Measurements from ENCODE around the gene RTP2.
A peak's percentile ranks its signal among the peaks of the same experiment; 100 is the strongest.

The RTP2 gene

DNA sequence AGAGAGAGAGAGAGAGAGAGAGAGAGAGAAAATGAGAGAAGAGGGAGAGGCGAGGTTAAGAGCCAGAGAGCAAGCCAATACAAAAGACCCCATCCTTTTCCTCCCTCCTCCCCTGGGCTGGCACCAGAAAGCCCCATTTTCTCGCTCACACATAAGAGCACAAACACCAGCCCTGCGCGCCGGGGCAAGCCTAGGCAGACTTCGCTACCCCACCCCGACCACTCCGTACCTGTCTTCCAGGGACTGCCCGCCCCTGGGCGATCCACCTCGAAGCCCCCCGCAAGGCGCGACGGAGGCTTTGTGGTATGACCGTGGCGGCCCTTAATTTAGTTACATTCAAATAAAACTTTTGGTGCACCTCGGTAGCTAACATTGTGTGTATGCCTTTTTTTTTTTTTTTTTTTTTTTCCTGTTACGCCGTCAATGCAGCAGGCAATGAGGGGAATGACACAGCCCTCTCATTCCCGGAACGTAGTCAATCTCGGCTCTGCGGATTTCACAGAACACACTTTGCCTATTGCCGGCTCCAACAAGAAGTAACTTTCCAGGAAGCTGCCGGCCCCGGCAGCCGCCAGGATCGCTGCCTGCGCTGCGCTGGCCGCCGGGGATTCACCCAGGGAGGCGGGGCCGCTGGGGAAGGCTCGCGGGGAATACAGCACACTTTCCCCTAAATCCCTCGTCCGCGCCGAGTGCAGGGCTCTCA, 35.2 kb upstream of the RTP2 start:
- peak overlapping the region; percentile 97 for H3K27ac ChIP-seq (ENCODE audit: low read depth, low read length)
- peak overlapping the region; percentile 16 for H2AFZ ChIP-seq (ENCODE audit: low read length, unreplicated experiment)
- H3K36me3 ChIP-seq (ENCODE audit: insufficient read depth, low read length), result peaks cover under 1% of the 10 kb centered on the region; the same call in 1 of the 2 replicates
- H3K4me1 ChIP-seq (ENCODE audit: control insufficient read depth, insufficient read depth, low read length, unreplicated experiment), result peaks cover 30% of the 10 kb centered on the region
- H3K79me2 ChIP-seq (ENCODE audit: control insufficient read depth, insufficient read depth, low read length, unreplicated experiment), result peaks cover 66% of the 10 kb centered on the region
- H3K27me3 ChIP-seq (ENCODE audit: insufficient read depth, low read length), result no peaks in the 10 kb centered on the region
- peak overlapping the region; percentile 96 for H3K4me3 ChIP-seq (ENCODE audit: low read depth, low read length)

DNA sequence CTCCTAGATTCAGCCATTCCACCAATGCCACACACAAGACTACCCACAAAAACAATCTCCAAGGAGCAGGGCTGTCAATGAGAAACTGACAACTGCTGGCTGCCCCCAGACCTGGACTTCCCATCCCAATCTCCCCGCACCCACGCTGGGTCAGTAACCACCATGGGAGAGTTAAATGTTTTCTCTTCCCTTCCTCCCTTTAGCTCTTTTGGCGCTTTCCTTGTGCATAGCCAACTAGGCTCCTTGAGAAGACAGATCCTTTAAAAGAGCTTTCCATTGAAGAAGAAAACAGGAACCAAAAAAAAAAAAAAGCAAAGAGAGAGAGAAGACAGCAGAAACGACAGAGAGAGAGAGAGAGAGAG, 34.6 kb upstream of the RTP2 start:
- H3K27ac ChIP-seq (ENCODE audit: low read depth, low read length), result peak overlapping the region; percentile 97; the same call in 1 of the 2 replicates
- H2AFZ ChIP-seq (ENCODE audit: low read length, unreplicated experiment), result no peak overlapping the region
- H3K27me3 ChIP-seq (ENCODE audit: insufficient read depth, low read length), result no peaks in the 10 kb centered on the region
- peaks cover 4% of the 10 kb centered on the region for H3K36me3 ChIP-seq (ENCODE audit: insufficient read depth, low read length)
- H3K79me2 ChIP-seq (ENCODE audit: control insufficient read depth, insufficient read depth, low read length, unreplicated experiment), result peaks cover 62% of the 10 kb centered on the region
- H3K4me3 ChIP-seq (ENCODE audit: low read depth, low read length), result peak overlapping the region; percentile 96
- H3K4me1 ChIP-seq (ENCODE audit: control insufficient read depth, insufficient read depth, low read length, unreplicated experiment), result peaks cover 27% of the 10 kb centered on the region

DNA sequence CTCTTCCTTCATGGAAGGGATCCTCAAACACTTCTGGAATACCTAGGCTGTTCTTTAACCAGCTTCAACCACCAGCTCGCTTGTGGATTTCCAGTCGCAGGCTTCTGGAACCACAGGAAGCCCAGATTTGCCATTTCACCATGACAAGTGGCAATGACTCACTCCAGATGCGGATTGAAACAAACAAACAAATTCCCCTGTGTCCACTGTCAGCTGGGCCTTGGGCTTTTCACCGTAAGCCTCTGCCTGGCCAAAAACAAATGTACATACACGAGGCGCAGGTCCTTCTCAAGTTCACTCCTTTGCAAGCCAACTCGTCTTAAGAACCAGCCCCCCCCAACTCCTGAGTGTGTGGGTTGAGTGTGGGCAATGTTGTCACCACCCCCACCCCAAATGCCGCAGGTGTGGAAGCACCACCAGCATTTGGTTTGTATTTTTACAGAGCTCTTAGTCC, 34.1 kb upstream of the RTP2 start:
- Histone ChIP-seq H3K79me2 (ENCODE audit: control insufficient read depth, insufficient read depth, low read length, unreplicated experiment) (peaks cover 57% of the 10 kb centered on the region), H2AFZ (ENCODE audit: low read length, unreplicated experiment) (no peak overlapping the region), H3K4me3 (ENCODE audit: low read depth, low read length) (peak overlapping the region; percentile 96), H3K4me1 (ENCODE audit: control insufficient read depth, insufficient read depth, low read length, unreplicated experiment) (peaks cover 27% of the 10 kb centered on the region), H3K27me3 (ENCODE audit: insufficient read depth, low read length) (no peaks in the 10 kb centered on the region), H3K27ac (ENCODE audit: low read depth, low read length) (peak overlapping the region; percentile 16), H3K36me3 (ENCODE audit: insufficient read depth, low read length) (peaks cover 4% of the 10 kb centered on the region)

DNA sequence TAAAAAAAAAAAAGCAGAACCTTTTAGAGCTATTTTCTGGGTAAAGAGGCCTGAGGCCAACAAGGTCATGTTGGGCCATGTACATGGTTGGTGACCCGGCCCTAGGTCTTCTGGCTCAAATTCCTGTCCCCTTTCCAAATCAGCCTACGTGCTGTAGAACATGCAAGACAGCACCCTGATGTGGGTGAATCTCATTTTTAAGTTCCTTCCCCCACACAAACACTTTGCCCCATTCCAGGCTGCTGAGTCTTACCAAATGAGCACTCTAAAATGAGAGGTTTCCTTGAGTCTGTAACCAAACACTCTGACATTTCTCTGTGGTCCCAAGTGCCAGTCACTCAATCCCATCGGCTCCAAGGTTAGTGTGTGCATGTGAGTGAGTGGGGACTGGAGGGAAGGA, 33.5 kb upstream of the RTP2 start:
- Histone ChIP-seq H2AFZ (ENCODE audit: low read length, unreplicated experiment) (no peak overlapping the region), H3K27me3 (ENCODE audit: insufficient read depth, low read length) (no peaks in the 10 kb centered on the region), H3K4me3 (ENCODE audit: low read depth, low read length) (no peak overlapping the region), H3K27ac (ENCODE audit: low read depth, low read length) (peak overlapping the region; percentile 16), H3K36me3 (ENCODE audit: insufficient read depth, low read length) (peaks cover 10% of the 10 kb centered on the region), H3K79me2 (ENCODE audit: control insufficient read depth, insufficient read depth, low read length, unreplicated experiment) (peaks cover 51% of the 10 kb centered on the region), H3K4me1 (ENCODE audit: control insufficient read depth, insufficient read depth, low read length, unreplicated experiment) (peaks cover 27% of the 10 kb centered on the region)

DNA sequence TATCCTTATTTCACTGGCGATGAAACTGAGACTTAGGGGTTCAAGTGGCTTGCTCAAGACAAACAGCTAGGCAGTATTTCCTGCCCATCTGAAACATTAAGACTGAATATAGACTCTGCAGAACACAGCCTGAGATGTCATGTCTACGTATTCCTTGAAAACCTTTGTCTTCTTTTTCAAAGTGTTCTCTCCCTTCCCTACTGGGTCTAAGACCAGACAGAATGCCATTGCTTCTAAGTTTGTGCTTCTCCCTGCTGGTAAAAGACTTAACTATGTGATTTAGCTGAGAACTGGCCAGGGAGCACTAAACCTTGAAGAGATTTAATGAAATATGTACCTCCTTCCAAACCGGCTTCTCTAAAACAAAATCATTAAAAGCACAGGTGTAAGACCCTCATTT, 33.0 kb upstream of the RTP2 start:
- Histone ChIP-seq H3K27ac (ENCODE audit: low read depth, low read length) (no peak overlapping the region), H3K27me3 (ENCODE audit: insufficient read depth, low read length) (no peaks in the 10 kb centered on the region), H2AFZ (ENCODE audit: low read length, unreplicated experiment) (no peak overlapping the region), H3K79me2 (ENCODE audit: control insufficient read depth, insufficient read depth, low read length, unreplicated experiment) (peaks cover 46% of the 10 kb centered on the region), H3K36me3 (ENCODE audit: insufficient read depth, low read length) (peaks cover 14% of the 10 kb centered on the region), H3K4me1 (ENCODE audit: control insufficient read depth, insufficient read depth, low read length, unreplicated experiment) (peaks cover 24% of the 10 kb centered on the region), H3K4me3 (ENCODE audit: low read depth, low read length) (no peak overlapping the region)

DNA sequence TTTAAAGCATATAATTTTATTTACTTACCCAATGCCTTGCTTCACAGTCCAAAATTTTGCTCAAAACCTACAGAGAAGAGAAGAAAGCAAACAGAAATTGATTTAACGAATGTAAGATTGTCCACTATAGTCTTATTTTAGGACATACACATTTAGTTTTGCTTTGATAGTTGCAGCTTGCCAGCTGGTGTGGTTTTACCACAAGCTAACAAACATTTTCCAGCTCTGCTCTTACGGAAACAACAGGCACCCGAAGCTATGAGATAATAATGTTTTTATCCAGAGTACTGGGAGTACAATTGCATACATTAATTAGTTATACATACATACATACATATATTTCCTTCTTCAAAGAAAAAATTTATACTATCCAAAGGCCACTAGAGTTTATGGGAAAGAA, 32.5 kb upstream of the RTP2 start:
- H3K27me3 ChIP-seq (ENCODE audit: insufficient read depth, low read length), result no peaks in the 10 kb centered on the region
- H3K79me2 ChIP-seq (ENCODE audit: control insufficient read depth, insufficient read depth, low read length, unreplicated experiment), result peaks cover 46% of the 10 kb centered on the region
- H3K4me3 ChIP-seq (ENCODE audit: low read depth, low read length), result no peak overlapping the region
- peaks cover 18% of the 10 kb centered on the region for H3K36me3 ChIP-seq (ENCODE audit: insufficient read depth, low read length)
- H3K4me1 ChIP-seq (ENCODE audit: control insufficient read depth, insufficient read depth, low read length, unreplicated experiment), result peaks cover 21% of the 10 kb centered on the region
- H3K27ac ChIP-seq (ENCODE audit: low read depth, low read length), result no peak overlapping the region
- H2AFZ ChIP-seq (ENCODE audit: low read length, unreplicated experiment), result no peak overlapping the region

DNA sequence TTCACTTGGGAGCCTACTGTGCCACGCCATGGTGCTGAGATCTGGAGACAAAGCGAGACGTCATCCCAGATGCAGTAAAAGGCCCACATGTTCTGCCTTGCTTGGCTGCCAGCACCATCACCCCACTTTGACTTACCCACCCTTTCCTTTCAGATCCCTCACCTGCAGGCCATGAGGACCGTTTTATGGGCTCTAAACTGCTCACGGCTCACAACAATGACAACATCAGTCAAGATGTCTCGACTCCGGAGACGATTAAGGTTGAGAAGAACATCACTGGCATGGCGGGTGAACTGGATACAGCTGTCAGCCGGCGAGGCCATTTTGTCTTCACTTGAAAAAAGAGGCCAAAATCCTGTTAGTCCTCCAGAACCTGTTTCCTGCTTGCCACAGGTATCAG, 31.0 kb upstream of the RTP2 start:
- Histone ChIP-seq H3K79me2 (ENCODE audit: control insufficient read depth, insufficient read depth, low read length, unreplicated experiment) (peaks cover 36% of the 10 kb centered on the region), H3K4me1 (ENCODE audit: control insufficient read depth, insufficient read depth, low read length, unreplicated experiment) (peaks cover 21% of the 10 kb centered on the region)

DNA sequence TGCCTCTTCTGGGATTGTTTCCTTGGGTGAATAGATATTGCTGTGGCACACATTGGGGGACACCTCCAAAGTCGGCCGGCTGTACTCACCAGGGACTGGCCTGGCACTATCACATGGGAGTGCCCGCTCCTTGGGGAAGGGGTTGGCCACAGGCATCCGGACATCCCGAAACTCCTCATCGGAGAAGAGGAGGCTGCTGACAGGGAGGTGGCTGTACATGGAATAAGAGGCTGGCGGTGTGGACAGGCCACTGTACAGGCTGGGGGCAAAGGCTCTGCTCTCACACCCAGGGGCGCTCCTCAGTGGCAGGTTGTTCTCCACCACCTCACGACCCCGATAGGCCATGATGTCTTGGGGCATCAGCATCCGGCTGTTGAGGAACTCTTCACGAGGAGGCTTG, 27.2 kb upstream of the RTP2 start:
- H3K27me3 ChIP-seq (ENCODE audit: insufficient read depth, low read length), result no peaks in the 10 kb centered on the region
- no peak overlapping the region for H3K27ac ChIP-seq (ENCODE audit: low read depth, low read length)
- H3K36me3 ChIP-seq (ENCODE audit: insufficient read depth, low read length), result peaks cover 52% of the 10 kb centered on the region
- H3K4me3 ChIP-seq (ENCODE audit: low read depth, low read length), result no peak overlapping the region
- no peaks in the 10 kb centered on the region for H3K4me1 ChIP-seq (ENCODE audit: control insufficient read depth, insufficient read depth, low read length, unreplicated experiment)
- peaks cover 3% of the 10 kb centered on the region for H3K79me2 ChIP-seq (ENCODE audit: control insufficient read depth, insufficient read depth, low read length, unreplicated experiment)
- H2AFZ ChIP-seq (ENCODE audit: low read length, unreplicated experiment), result no peak overlapping the region

More for the DNA sequence above, 31.0 kb upstream of the RTP2 start:
- no peak overlapping the region for H3K27ac ChIP-seq (ENCODE audit: low read depth, low read length)
- H3K27me3 ChIP-seq (ENCODE audit: insufficient read depth, low read length), result no peaks in the 10 kb centered on the region
- no peak overlapping the region for H3K4me3 ChIP-seq (ENCODE audit: low read depth, low read length)
- peaks cover 25% of the 10 kb centered on the region for H3K36me3 ChIP-seq (ENCODE audit: insufficient read depth, low read length)
- no peak overlapping the region for H2AFZ ChIP-seq (ENCODE audit: low read length, unreplicated experiment)

DNA sequence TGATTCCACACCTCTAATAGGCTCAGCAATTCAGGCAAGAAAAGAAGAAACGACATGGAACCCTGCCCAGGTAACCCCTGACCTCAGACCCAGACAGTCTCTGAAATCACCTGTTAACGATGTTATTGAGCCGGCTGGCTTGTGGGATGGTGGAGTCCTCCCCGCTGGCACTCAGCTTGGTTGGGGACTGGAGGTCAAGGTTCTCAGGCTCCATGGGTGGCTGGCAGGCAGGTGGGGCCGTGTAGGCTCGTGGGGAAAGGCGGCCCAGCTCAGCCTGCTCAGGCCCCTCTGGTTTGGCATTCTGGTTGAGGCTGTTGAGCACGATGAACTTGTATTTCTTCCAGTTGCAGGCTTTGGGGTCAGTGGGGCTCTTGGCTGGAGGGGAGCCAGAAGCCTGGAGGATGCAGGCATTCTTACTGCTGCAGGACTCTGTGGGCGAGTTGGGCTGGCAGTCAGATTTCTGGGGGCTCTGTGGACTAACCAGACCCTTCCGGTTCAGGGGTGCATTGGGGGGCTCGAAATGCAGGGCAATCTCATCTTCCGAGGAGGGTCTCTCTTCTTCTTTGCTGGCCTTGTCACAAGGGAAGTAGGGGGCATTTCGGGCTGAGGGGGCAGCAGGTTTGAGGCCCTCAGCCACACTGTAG, 26.7 kb upstream of the RTP2 start:
- H2AFZ ChIP-seq (ENCODE audit: low read length, unreplicated experiment), result no peak overlapping the region
- H3K4me1 ChIP-seq (ENCODE audit: control insufficient read depth, insufficient read depth, low read length, unreplicated experiment), result no peaks in the 10 kb centered on the region
- H3K36me3 ChIP-seq (ENCODE audit: insufficient read depth, low read length), result peaks cover 57% of the 10 kb centered on the region
- H3K79me2 ChIP-seq (ENCODE audit: control insufficient read depth, insufficient read depth, low read length, unreplicated experiment), result no peaks in the 10 kb centered on the region
- no peak overlapping the region for H3K27ac ChIP-seq (ENCODE audit: low read depth, low read length)
- no peaks in the 10 kb centered on the region for H3K27me3 ChIP-seq (ENCODE audit: insufficient read depth, low read length)
- no peak overlapping the region for H3K4me3 ChIP-seq (ENCODE audit: low read depth, low read length)

DNA sequence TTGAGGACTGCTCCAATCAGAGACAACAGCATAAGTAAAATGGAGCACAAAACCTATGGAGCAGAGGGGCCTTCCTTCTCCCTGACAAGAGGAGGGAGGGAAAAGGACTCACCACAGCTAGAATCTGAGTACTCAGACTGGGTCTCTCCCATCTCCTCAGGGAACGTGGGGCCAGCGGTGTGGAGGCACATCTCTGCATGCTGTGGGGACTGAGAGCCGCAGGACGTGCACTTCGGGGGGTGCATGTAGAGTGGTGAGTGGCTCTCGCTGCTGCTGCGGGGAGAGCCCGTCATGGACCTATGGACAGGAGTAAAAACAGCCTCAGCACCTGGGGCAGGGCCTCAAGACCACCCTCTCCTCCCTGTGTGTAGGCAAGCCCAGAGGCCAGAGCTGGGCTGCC, 25.9 kb upstream of the RTP2 start:
- H3K4me1 ChIP-seq (ENCODE audit: control insufficient read depth, insufficient read depth, low read length, unreplicated experiment), result no peaks in the 10 kb centered on the region
- no peaks in the 10 kb centered on the region for H3K27me3 ChIP-seq (ENCODE audit: insufficient read depth, low read length)
- H3K27ac ChIP-seq (ENCODE audit: low read depth, low read length), result no peak overlapping the region
- H2AFZ ChIP-seq (ENCODE audit: low read length, unreplicated experiment), result no peak overlapping the region
- H3K36me3 ChIP-seq (ENCODE audit: insufficient read depth, low read length), result peaks cover 61% of the 10 kb centered on the region
- no peaks in the 10 kb centered on the region for H3K79me2 ChIP-seq (ENCODE audit: control insufficient read depth, insufficient read depth, low read length, unreplicated experiment)
- H3K4me3 ChIP-seq (ENCODE audit: low read depth, low read length), result no peak overlapping the region

DNA sequence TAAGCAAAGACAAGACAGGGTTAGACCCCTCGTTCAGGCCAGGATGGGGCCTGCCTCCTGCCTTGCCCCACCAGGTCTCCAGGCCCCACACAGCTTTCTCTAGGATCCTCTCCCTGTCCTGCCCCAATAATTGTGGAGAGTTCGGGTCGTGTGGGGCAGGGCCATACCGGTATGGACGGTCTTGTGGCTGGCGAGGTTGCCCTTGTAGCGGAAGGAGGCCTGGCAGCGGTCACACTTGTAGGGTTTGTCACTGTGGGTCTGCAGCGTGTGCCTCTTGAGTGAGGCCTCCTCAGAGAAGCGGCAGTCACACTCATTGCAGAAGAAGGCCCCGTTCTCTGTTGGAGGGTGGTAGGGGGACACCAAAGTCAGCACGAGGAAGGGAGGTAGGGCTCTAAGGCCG, 24.2 kb upstream of the RTP2 start:
- H3K79me2 ChIP-seq (ENCODE audit: control insufficient read depth, insufficient read depth, low read length, unreplicated experiment), result no peaks in the 10 kb centered on the region
- H3K4me3 ChIP-seq (ENCODE audit: low read depth, low read length), result no peak overlapping the region
- H3K27me3 ChIP-seq (ENCODE audit: insufficient read depth, low read length), result no peaks in the 10 kb centered on the region
- H3K27ac ChIP-seq (ENCODE audit: low read depth, low read length), result no peak overlapping the region
- H3K36me3 ChIP-seq (ENCODE audit: insufficient read depth, low read length), result peaks cover 66% of the 10 kb centered on the region
- no peaks in the 10 kb centered on the region for H3K4me1 ChIP-seq (ENCODE audit: control insufficient read depth, insufficient read depth, low read length, unreplicated experiment)
- H2AFZ ChIP-seq (ENCODE audit: low read length, unreplicated experiment), result no peak overlapping the region
